Transverse colon (tissue), 4 donors: ENCODE data around the gene TMPRSS2.

Source experiments
- CTCF ChIP-seq, 5 experiments: fragments of 200-600 bp in 3 of 5; fragments of 450-650 bp in 2 of 5; sonication (generic) in 3 of 5; IDR thresholded peaks; 1 replicate in 2 of 5; 2 replicates in 3 of 5; pipeline ENCODE4 v1.5.1; 2016 to 2017; ENCODE audit warnings: antibody characterized with exemption in 5 of 5, inconsistent platforms in 3 of 5, mild to moderate bottlenecking in 2 of 5, moderate library complexity in 1 of 5
- EP300 ChIP-seq: sonication (generic); formaldehyde crosslinking; IDR thresholded peaks from one replicate; pipeline ENCODE4 v1.6.1; 2017; ENCODE audit warnings: antibody characterized with exemption, low read depth
- POLR2AphosphoS5 ChIP-seq, 3 donors: sonication (generic); formaldehyde crosslinking; IDR thresholded peaks; one replicate each; pipeline ENCODE4 v1.6.1; 2016; ENCODE audit warnings: antibody characterized with exemption in 3 of 3

DNA sequence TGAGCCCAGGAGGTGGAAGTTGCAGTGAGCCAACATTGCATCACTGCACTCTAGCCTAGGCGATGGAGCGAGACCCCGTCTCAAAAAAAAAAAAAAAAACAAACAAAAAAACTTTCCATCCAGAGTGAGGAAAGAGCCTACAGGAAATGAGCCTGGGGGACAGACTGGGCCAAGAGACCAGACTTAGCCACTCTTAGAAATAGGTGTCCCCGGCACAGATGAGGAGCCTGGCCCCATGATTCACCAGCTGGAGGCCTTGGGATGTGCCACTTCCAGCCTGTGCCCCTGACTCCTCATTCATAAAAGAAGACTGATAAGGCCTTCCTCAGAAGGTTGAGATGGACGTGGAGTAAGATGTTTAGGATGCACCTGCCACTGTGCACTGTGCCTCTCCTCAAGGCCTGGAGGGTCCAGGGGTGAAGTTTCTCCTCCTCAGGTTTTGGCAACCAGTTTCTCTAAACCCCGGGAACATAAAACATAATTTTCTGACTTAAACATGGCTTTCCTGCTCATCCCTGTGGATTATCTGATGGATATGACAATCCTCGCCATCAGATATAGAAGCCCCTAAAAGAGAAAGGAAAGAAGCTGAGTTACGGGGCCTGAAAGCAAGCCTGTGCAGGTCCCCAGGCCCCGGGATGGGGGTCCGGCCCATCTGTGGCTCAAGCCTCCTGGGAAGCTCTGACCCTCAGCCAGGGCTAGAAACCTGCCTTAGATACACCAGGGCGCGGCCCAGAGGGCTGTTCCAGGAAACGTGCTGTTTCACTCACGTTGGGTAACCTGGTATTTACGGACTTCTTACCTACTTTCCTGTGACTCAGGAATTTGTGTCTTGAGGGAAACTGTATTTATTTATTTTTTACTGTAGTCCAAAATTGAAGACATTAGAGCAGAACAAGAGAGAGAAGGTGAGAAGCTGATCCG is 55.9 kb downstream of the TMPRSS2 start:
- TF ChIP-seq EP300 = no peak
- TF ChIP-seq CTCF (IDR thresholded peaks at IDR 0.05) = no peak
- no peak for TF ChIP-seq POLR2AphosphoS5 (IDR thresholded peaks at IDR 0.05)
